Measurements from ENCODE around the gene NDST4. TPM values are rescaled to one million over a fixed set of nuclear protein-coding genes. Genes with fewer than 3 reads are reported as not detected.

The NDST4 gene
- not detected in 5 replicates for total RNA-seq (2022; extraction: Qiagen RNA extraction; ENCODE audit: low read depth)

DNA sequence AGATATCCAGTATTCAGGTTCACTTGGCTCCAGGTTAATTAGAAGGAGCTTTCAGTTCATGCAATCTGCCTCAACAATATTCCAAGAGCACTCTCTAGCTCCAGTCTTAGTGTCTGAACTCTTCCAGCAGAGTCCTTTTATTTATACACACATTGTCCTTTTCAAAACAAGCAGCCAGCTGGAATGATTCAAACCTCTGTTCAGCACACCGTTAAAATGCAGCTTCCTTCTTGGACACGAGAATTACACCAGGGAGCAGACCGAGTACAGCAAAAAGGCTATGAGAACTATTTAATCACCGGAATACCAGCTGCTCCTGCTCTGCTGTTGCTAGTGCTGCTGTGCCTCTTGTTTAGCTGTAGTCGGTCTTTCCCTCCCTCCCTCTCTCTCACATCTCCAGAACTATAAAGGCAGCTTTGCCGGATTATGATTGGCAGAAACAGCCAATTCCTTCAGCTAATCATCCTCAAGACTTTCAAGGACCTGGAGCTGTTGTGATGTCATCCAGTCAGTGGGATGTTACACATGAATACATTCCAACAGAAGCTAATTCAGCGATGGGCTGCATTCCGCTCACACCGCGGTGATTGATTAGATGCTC, at the start of gene NDST4:
NDST4 (minus strand) TSS at position 115 of the 601 bp plus-strand sequence. CDS start 36,584 bp downstream, outside the sequence.

